ENCODE measurements around the gene TCN2. TPM values are rescaled to one million over a fixed set of nuclear protein-coding genes. Genes with fewer than 3 reads are reported as not detected.
"Not testable (repeated sequence)": the region's sequence is repeated elsewhere in the genome, so short reads cannot be mapped to it uniquely, and the experiment has no call there.

TCN2 gene
- total and polyA plus RNA-seq, 5 experiments from 2014 or later, result 0.20 to 0.62 TPM; not detected in 3

DNA sequence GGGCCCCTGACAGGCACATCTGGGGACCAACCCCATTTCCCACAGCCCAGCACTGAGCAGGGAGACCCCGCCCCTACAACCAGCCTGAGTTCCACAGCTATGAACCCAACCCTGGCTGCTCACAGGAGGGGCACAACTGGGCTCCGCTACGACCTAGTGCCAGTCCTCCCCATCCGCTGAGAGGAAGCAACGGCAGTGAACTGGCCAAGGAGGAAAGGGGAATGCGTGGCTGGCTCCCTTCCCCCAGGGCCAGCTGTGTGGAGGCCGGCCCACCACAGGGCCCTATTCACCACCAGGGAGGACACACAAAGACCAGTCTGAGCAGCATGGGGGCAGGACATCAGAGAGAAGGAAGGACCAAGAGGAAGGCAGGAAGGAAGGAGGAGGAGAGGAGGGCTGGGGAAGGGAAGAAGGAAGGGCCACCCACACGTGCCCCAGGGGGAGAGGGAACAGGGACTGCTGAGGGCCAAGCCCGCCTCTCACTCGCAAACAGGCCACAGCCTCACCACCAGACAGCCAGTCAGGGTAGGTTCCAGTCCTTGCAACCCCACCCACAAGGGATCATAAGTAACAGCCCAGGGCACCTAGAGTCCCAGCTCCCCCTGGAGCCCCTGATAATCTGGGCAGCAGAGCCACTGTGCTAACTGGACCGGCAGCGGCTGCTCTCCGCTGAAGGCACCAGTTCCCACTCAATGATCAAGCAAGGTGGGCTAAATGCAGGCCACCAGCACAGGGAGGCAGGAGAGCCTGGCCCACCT is 24.0 kb upstream of the TCN2 start:
- ATAC-seq (no peak), DNase-seq (no peak)
- Mint-ChIP-seq H3K9me3 (no peaks in the 10 kb centered on the region), H3K27me3 (no peaks in the 10 kb centered on the region), H3K4me3 (no peak overlapping the region), H3K4me1 (peaks cover 0 to 1% (median 0%) of the 10 kb centered on the region in 4 donors), H3K36me3 (peaks cover 0 to 95% (median 53%) of the 10 kb centered on the region in 3 donors), H3K27ac (peak overlapping the region in 1 of 10 donors; percentile 24)
- POLR2A ChIA-PET, result interaction anchor here (0.9 kb wide), 1 partner anchor 8 kb away, joined by 3 read pairs; no protein-coding TSS in a partner anchor

DNA sequence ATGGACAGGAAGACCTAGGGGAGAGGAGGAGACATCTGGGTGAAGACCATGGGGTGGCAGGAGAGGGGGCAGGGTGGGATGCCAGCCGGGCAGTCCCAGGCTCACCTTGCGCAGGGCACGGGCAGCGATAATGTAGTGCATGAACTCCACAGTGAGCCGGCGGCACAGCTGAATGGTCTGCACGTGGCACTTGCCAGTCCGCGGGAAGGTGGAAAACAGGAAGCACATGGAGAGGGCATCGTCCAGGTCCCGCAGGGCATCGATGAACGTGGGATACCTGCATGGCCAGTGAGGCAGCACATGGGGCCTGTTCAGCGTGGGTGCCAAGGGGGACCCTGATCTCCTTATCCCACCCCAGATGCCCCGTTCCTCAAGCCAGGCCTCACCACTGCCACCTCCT is 22.5 kb upstream of the TCN2 start:
- H3K9me3 Mint-ChIP-seq, result no peaks in the 10 kb centered on the region
- DNase-seq, result peak in 1 of 10 donors; percentile 22
- no peak for ATAC-seq
- H3K4me3 Mint-ChIP-seq, result no peak overlapping the region
- peaks cover 0 to 95% (median 44%) of the 10 kb centered on the region in 3 donors for H3K36me3 Mint-ChIP-seq
- peaks cover 0 to 2% (median under 1%) of the 10 kb centered on the region in 4 donors for H3K4me1 Mint-ChIP-seq
- POLR2A ChIA-PET, result no interaction called here
- peak overlapping the region in 2 of 10 donors; percentile 37 to 60 for H3K27ac Mint-ChIP-seq
- H3K27me3 Mint-ChIP-seq, result no peaks in the 10 kb centered on the region

DNA sequence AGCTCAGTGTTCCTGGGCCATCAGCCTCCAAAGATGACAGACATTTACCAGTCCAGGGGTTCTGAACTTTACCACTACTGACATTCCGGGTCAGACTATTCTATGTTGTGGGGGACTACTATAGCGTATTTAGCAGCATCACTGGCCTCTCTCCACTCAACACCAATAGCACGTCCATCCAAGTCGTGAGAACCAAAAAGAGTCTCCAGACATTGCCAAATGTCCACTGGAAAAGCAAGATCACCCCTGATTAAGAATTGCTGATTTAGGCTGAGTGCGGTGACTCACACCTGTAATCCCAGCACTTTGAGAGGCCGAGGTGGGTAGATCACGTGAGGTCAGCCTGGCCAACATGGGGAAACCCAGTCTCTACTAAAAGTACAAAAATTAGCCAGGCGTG is 20.6 kb upstream of the TCN2 start:
- POLR2A ChIA-PET, result no interaction called here

DNA sequence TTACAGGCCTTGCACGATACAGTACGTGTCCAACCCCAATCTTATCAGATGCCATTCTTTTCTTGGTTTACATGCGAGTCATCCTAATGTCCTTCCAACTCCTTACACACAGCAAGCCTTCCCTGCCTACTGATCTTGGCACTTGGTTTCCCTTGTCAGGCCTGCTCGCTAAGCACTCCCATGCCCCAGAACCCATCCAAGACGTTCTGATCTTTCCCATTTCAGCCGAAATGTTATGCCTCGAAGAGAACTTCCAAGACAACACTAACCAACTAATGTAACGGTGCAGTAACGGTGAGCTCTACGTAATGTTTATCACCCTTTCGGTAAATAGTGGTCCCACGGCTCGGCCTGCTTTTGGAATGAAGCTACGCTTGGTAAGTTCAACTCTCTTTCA is 15.8 kb upstream of the TCN2 start:
- DNase-seq (peak in 1 of 10 donors; percentile 4), ATAC-seq (no peak)
- no peak overlapping the region for H3K4me3 Mint-ChIP-seq
- H3K36me3 Mint-ChIP-seq, result peaks cover 0 to 39% (median 15%) of the 10 kb centered on the region in 3 donors
- H3K4me1 Mint-ChIP-seq, result peaks cover 0 to 10% (median 1%) of the 10 kb centered on the region in 4 donors
- no peaks in the 10 kb centered on the region for H3K9me3 Mint-ChIP-seq
- no peak overlapping the region for H3K27ac Mint-ChIP-seq
- peaks cover 0 to 7% (median 0%) of the 10 kb centered on the region in 5 donors for H3K27me3 Mint-ChIP-seq
- POLR2A ChIA-PET, result interaction anchor here (0.5 to 1.9 kb wide), 11 partner anchors 15 to 1317 kb away, joined by 3 to 7 read pairs (median 3); partner anchors contain the start of genes SLC35E4, TBC1D10A, TUG1 and UQCR10

More for the DNA sequence above, 20.6 kb upstream of the TCN2 start:
- Mint-ChIP-seq H3K9me3 (no peaks in the 10 kb centered on the region), H3K36me3 (peaks cover 0 to 82% (median 29%) of the 10 kb centered on the region in 3 donors), H3K27me3 (no peaks in the 10 kb centered on the region), H3K4me3 (no peak overlapping the region), H3K4me1 (peaks cover 0 to 11% (median 1%) of the 10 kb centered on the region in 4 donors), H3K27ac (no peak overlapping the region)
- ATAC-seq (no peak), DNase-seq (no peak)

DNA sequence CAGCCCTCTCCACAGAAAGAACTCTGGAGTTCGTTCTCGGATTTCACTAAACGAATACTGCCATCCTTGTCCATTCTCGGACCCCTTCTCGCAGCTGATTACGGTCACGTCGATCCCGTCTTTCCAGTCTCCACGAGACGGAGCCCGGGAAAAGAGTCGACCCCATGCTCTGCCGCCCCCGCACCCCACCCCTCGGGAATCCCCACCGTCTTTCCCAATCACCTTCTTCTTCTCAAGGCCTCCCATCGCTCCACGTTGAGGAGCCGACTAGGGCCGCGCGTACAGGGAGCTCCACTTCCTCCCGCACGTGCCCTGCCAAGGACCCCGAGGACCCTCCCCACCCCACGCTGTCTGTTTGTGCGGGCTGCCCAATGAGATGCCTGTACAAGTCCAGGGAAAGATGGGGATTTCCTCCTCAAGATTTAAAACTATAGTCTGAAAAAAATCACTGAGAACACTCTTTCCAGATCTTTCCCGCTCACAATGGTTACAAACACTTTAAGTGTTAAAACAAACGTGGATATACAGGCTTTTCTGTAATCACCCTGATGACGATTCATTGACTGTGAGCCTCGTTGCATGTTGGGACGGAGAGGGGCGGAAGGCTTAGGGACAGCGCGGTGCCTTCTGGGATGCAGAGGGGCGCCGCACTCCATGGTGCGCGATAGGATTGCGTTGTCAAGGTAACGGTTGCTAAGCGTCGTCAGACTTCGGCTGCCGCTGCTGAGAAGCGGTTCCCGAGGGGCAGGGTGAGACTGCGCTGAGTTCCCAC is 15.2 kb upstream of the TCN2 start, which contains the start of gene PES1:
PES1 (minus strand) TSS at position 323 of the 772 bp plus-strand sequence; CDS start at position 246, 77 bp downstream.
- Mint-ChIP-seq H3K4me1 (peaks cover 0 to 10% (median 1%) of the 10 kb centered on the region in 4 donors), H3K27me3 (peaks cover 0 to 7% (median 0%) of the 10 kb centered on the region in 5 donors), H3K9me3 (no peaks in the 10 kb centered on the region), H3K4me3 (no peak within 1 kb of the TSS), H3K27ac (no peak within 1 kb of the TSS), H3K36me3 (peaks cover 0 to 33% (median 10%) of the 10 kb centered on the region in 3 donors)
- peak; percentile 84 to 98 (median 96) for DNase-seq
- peak; percentile 96 to 98 for ATAC-seq
- POLR2A ChIA-PET, result interaction anchor here (0.5 to 1.9 kb wide), 13 partner anchors 15 to 1316 kb away, joined by 3 to 7 read pairs (median 3); partner anchors contain the start of genes SLC35E4, TBC1D10A, TUG1 and UQCR10

DNA sequence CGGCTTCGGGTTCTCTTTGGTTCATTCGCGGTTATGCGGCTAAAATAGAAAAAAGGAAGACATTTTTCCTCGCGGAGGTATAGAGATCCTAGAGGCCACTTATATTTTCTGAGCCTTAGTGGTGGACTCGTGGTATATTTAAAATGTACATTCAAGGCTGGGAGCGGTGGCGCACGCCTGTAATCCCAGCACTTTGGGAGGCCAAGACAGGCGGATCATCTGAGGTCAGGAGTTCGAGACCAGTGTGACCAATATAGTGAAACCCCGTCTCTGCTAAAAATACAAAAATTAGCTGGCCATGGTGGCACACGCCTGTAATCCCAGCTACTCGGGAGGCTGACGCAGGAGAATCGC is 14.6 kb upstream of the TCN2 start:
- not testable (repeated sequence) for H3K4me3 Mint-ChIP-seq, H3K27me3 Mint-ChIP-seq, H3K4me1 Mint-ChIP-seq, ATAC-seq, DNase-seq, H3K9me3 Mint-ChIP-seq, H3K27ac Mint-ChIP-seq
- H3K36me3 Mint-ChIP-seq, result peaks cover 0 to 28% (median 6%) of the 10 kb centered on the region in 3 donors
- POLR2A ChIA-PET, result interaction anchor here (0.6 to 1.9 kb wide), 7 partner anchors 15 to 1011 kb away, joined by 3 to 7 read pairs (median 4); partner anchors contain the start of genes SLC35E4 and TCN2

DNA sequence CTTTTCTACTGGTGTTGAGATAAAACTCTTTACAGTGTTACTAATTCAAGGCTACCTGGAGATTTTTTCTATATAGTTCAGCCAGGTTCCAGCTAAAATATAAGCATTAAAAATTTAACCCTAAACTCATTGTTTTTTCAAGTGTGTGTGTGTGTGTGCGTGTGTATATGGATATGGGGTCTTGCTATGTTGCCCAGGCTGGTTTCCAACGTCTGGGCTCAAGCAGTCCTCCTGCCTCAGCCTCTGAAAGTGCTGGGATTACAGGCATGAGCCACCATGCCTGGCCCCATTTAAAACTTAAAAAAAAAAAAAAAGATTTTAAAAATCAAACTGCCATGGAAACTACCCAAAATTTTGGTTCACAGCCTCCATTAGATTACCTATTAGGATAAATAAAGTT is 10.8 kb upstream of the TCN2 start:
- H3K27ac Mint-ChIP-seq, result peak overlapping the region in 1 of 10 donors; percentile 34
- no peaks in the 10 kb centered on the region for H3K4me1 Mint-ChIP-seq
- POLR2A ChIA-PET, result interaction anchor here (1.1 to 1.4 kb wide), 2 partner anchors 10 to 12 kb away, joined by 3 to 4 read pairs; no protein-coding TSS in a partner anchor
- no peaks in the 10 kb centered on the region for H3K9me3 Mint-ChIP-seq
- H3K4me3 Mint-ChIP-seq, result no peak overlapping the region
- DNase-seq, result no peak
- H3K27me3 Mint-ChIP-seq, result peaks cover 0 to 9% (median 0%) of the 10 kb centered on the region in 5 donors
- no peaks in the 10 kb centered on the region for H3K36me3 Mint-ChIP-seq
- ATAC-seq, result no peak

DNA sequence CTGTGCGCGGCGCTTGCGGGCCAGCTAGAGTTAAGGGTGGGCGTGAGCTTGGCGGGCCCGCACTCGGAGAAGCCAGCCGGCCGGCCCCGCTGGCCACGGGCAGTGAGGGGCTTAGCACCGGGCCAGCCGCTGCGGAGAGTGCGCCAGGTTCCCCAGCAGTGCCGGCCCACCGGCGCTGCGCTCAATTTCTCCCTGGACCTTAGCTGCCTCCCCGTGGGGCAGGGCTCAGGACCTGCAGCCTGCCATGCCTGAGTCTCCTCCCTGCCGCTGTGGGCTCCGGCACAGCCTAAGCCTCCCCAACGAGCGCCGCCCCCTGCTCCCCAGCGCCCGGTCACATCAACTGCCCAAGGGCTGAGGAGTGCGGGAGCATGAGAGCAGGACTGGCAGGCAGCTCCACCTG is 10.1 kb upstream of the TCN2 start:
- Mint-ChIP-seq H3K36me3 (no peaks in the 10 kb centered on the region), H3K4me3 (no peak overlapping the region), H3K9me3 (no peaks in the 10 kb centered on the region), H3K4me1 (no peaks in the 10 kb centered on the region), H3K27ac (no peak overlapping the region), H3K27me3 (peaks cover 0 to 9% (median 0%) of the 10 kb centered on the region in 5 donors)
- DNase-seq (no peak), ATAC-seq (no peak)
- POLR2A ChIA-PET, result no interaction called here

DNA sequence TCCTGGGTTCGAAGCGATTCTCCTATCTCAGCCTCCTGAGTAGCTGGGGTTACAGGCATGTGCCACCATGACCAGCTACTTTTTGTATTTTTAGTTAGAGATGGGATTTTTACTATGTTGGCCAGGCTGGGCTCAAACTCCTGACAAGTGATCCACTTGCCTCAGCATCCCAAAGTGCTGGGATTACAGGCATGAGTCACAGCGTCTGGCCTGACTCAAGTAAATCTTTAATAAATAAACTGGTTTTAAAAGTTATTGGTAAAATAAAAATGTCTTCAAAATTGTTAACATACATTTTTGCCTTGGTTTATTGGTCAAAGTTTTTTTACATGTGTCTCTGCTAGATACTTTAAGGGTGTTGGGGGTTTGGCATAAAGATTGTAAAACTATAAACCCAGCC is 8.0 kb upstream of the TCN2 start:
- DNase-seq, result no peak
- no peak overlapping the region for H3K27ac Mint-ChIP-seq

DNA sequence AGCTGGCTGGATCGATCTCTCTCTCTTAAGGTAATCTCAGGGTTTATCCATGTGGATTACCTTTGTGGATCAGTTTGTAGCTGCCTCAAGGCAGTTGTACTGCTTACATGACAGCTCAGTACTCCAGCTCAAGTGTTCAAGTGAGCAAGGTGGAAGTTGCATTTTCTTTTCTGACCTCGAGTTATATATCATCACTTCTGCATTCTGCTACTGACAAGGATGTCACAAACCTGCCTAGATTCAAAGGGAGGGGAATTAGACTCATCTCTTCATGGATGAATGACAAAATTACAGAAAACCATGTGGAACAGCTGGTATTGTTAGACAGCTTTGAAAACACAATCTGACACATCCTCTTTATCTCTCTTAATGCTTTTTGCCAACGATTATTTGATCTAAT is 6.1 kb upstream of the TCN2 start:
- Mint-ChIP-seq H3K4me1 (peaks cover 0 to 6% (median 5%) of the 10 kb centered on the region in 4 donors), H3K27me3 (peaks cover 0 to 4% (median 0%) of the 10 kb centered on the region in 5 donors), H3K36me3 (no peaks in the 10 kb centered on the region), H3K27ac (peak overlapping the region in 1 of 10 donors; percentile 53), H3K9me3 (no peaks in the 10 kb centered on the region), H3K4me3 (no peak overlapping the region)
- ATAC-seq, result no peak
- no peak for DNase-seq
- POLR2A ChIA-PET, result no interaction called here

More for the DNA sequence above, 8.0 kb upstream of the TCN2 start:
- no peak overlapping the region for H3K4me3 Mint-ChIP-seq
- peaks cover 0 to 4% (median 0%) of the 10 kb centered on the region in 5 donors for H3K27me3 Mint-ChIP-seq
- H3K4me1 Mint-ChIP-seq, result no peaks in the 10 kb centered on the region
- no peak for ATAC-seq
- POLR2A ChIA-PET, result no interaction called here
- H3K9me3 Mint-ChIP-seq, result no peaks in the 10 kb centered on the region
- no peaks in the 10 kb centered on the region for H3K36me3 Mint-ChIP-seq

DNA sequence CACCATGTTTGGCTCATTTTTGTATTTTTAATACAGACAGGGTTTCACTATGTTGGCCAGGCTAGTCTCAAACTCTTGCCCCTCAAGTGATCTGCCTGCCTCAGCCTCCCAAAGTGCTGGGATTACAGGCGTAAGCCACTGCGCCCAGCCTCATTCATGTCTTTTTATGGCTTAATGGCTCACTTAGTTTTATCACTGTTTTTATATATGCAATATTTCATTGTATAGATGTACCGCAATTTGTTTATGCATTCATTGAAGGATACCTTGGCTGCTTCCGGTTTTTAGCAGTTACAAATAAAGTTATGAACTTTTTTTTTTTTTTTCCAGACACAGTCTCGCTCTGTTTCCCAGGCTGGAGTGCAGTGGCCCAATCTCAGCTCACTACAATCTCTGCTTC is 5.5 kb upstream of the TCN2 start:
- Mint-ChIP-seq H3K4me1 (peaks cover 0 to 11% (median 10%) of the 10 kb centered on the region in 4 donors), H3K27me3 (peaks cover 0 to 2% (median 0%) of the 10 kb centered on the region in 5 donors), H3K27ac (peak overlapping the region in 1 of 10 donors; percentile 53), H3K4me3 (no peak overlapping the region), H3K36me3 (no peaks in the 10 kb centered on the region), H3K9me3 (no peaks in the 10 kb centered on the region)
- POLR2A ChIA-PET, result interaction anchor here (0.5 kb wide), 1 partner anchor 54 kb away, joined by 5 read pairs; no protein-coding TSS in a partner anchor
- ATAC-seq (no peak), DNase-seq (no peak)

DNA sequence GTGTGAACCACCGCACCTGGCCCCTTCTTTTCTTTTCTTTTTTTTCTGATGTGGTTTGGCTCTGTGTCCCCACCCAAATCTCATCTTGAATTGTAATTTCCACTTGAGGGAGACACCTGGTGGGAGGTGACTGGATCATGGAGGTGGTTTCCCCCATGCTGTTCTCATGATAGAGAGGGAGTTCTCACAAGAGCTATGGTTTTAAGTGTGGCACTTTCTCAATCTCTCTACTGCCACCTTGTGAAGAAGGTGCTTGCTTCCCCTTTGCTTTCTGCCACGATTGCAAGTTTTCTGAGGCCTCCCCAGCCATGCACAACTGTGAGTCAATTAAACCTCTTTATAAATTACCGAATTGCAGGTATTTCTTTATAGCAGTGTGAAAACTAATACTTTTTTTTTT is 4.9 kb upstream of the TCN2 start:
- no peaks in the 10 kb centered on the region for H3K36me3 Mint-ChIP-seq
- peaks cover 2 to 16% (median 14%) of the 10 kb centered on the region in 4 donors for H3K4me1 Mint-ChIP-seq
- peak overlapping the region in 1 of 10 donors; percentile 9 for H3K27ac Mint-ChIP-seq
- no peaks in the 10 kb centered on the region for H3K9me3 Mint-ChIP-seq
- no peak overlapping the region for H3K4me3 Mint-ChIP-seq
- POLR2A ChIA-PET, result interaction anchor here (0.5 kb wide), 1 partner anchor 53 kb away, joined by 5 read pairs; no protein-coding TSS in a partner anchor
- DNase-seq (peak in 2 of 10 donors; percentile 11 to 14), ATAC-seq (peak in 1 of 2 donors; percentile 68)
- peaks cover 0 to 2% (median 0%) of the 10 kb centered on the region in 5 donors for H3K27me3 Mint-ChIP-seq

Measured in naive thymus-derived CD8-positive, alpha-beta T cell (primary cell).